HepG2 (cell line): ENCODE results near the gene BSND.

Experiments used
- CREB1 ChIP-seq, 2 experiments: fragments of 450-650 bp in 1 of 2; IDR thresholded peaks; 2 replicates each; pipeline ENCODE4 v1.6.1; 2016 to 2017; ENCODE audit warnings: control low read depth in 1 of 2, mild to moderate bottlenecking in 1 of 2, missing compliant biosample characterization in 1 of 2, missing genetic modification characterization in 1 of 2
- CTCF ChIP-seq: sonication (generic); formaldehyde crosslinking; IDR thresholded peaks from 2 replicates; pipeline ENCODE4 v1.5.0; 2020; ENCODE audit warnings: mild to moderate bottlenecking, missing genetic modification reagents, moderate library complexity
- FOXK2 ChIP-seq: fragments of 450-650 bp; IDR thresholded peaks from 2 replicates; pipeline ENCODE4 v1.6.1; 2016
- IRF1 ChIP-seq: sonication (generic); formaldehyde crosslinking; IDR thresholded peaks from 2 replicates; pipeline ENCODE4 v1.4.0; 2020; ENCODE audit warnings: low read depth, mild to moderate bottlenecking, missing genetic modification reagents
- POLR2A ChIP-seq, 2 experiments: IDR thresholded peaks; 2 replicates each; pipeline ENCODE4 v1.6.1; 2011; ENCODE audit warnings: low read depth in 2 of 2, low read length in 2 of 2, mild to moderate bottlenecking in 1 of 2, moderate library complexity in 1 of 2; ENCODE audit not compliant: insufficient read depth in 1 of 2
- SIN3A ChIP-seq: IDR thresholded peaks from 2 replicates; pipeline ENCODE4 v1.6.1; 2011; ENCODE audit warnings: low read depth, mild to moderate bottlenecking, control low read depth, low read length, borderline replicate concordance
- THYN1 ChIP-seq: sonication (generic); formaldehyde crosslinking; IDR thresholded peaks from 2 replicates; pipeline ENCODE4 v1.8.1; 2023; ENCODE audit warnings: low read depth, mild to moderate bottlenecking, moderate library complexity, missing genetic modification reagents, borderline replicate concordance
- ZNF501 ChIP-seq: sonication (generic); formaldehyde crosslinking; IDR thresholded peaks from 2 replicates; pipeline ENCODE4 v1.5.1; 2020; ENCODE audit warnings: mild to moderate bottlenecking, moderate library complexity, missing genetic modification reagents

GRCh38 chr1:54979327-54979891 is 19.3 kb upstream of the BSND start:
- TF ChIP-seq ZNF501 (CRISPR knock-in tag), result no peak
- TF ChIP-seq IRF1, result no peak
- no peak for TF ChIP-seq CTCF (CRISPR knock-in tag)
- TF ChIP-seq POLR2A (IDR thresholded peaks at IDR 0.05; ENCODE audit: insufficient read depth in 1 of 2, low read depth in 2 of 2, low read length in 2 of 2), result no peak
- TF ChIP-seq THYN1 (CRISPR knock-in tag), result no peak
- no peak for TF ChIP-seq SIN3A
- no peak for TF ChIP-seq FOXK2
- TF ChIP-seq CREB1 (IDR thresholded peaks at IDR 0.05), result no peak
- no peak for TF ChIP-seq CREB1 (CRISPR knock-in tag; IDR thresholded peaks at IDR 0.05)
